T follicular helper cell (primary cell): Measurements from ENCODE around the gene TMEM176A.
A peak's percentile ranks its signal among the peaks of the same experiment; 100 is the strongest.
"Not testable (repeated sequence)": the region's sequence is repeated elsewhere in the genome, so short reads cannot be mapped to it uniquely, and the experiment has no call there.

Experiments used
- DNase-seq: peaks from one replicate; pipeline ENCODE4 v3.0.0-alpha.2; 2020; ENCODE audit warnings: low read depth
- total RNA-seq, 2 experiments: gene quantifications; one replicate each; lab custom pipeline; 2026; lab: John Stamatoyannopoulos, UW

The TMEM176A gene, protein sequence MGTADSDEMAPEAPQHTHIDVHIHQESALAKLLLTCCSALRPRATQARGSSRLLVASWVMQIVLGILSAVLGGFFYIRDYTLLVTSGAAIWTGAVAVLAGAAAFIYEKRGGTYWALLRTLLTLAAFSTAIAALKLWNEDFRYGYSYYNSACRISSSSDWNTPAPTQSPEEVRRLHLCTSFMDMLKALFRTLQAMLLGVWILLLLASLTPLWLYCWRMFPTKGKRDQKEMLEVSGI
- 0 to 0.30 reads per million in 2 experiments for total RNA-seq

GRCh38 chr7:150800581-150801241, at the start of gene TMEM176A:
Gene TMEM176A (plus strand): TSS chr7:150800769. CDS start chr7:150801551, 782 bp downstream.
- DNase-seq, result no peak

DNA sequence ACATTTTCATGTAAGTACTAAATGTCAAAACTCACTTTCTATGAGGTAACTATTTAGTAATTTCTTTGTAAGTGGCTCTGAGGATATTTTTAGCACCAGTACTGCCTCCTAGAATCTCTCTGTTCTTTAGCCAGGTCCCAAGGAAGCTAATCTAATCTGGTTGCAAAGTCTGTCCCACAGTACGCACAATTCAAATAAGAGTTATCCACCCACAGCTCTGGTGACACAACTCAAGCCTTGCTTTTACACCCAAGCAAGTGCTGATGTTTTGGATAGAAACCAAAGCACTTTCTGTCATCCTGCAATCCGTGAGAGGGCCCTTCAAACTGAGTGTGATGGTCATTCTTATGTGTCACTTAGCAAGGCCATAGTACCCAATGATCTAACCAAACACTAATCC, 48.9 kb upstream of the TMEM176A start:
- no peak for DNase-seq

- DNase-seq, result no peak
These were observed 47.3 kb upstream of the TMEM176A start for GRCh38 chr7:150753239-150753638.

GRCh38 chr7:150753826-150754603, 46.6 kb upstream of the TMEM176A start:
- no peak for DNase-seq

GRCh38 chr7:150754951-150755350, 45.6 kb upstream of the TMEM176A start:
- DNase-seq, result no peak

DNA sequence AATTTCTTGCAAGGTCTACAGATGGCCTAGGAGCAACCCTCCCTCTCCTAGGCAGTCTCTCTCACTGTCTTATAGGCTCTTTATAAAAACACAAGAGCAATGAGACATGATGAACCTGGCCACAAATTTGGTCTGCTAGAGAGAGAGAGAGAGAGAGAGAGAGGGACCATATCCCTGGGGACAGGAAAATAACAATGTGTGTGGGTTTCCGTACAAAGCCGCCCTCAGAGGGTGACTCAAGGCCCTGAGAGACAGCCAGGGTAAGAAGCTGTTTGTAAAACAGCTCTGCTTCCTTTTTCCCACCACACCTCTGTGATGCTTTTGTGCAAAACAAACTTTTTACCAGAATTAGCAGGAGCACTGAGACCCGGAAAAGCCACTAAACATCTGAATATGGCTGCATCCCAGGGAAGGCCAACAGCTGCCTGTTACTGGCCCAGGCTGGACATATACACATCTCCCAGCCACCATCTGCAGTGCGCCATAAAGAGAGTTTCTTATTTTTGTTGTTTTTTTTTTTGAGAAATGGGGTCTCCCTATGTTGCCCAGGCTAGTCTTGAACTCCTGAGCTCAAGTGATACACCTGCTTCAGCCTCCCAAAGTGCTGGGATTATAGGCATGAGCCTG, 45.0 kb upstream of the TMEM176A start:
- DNase-seq, result peak; percentile 64

DNA sequence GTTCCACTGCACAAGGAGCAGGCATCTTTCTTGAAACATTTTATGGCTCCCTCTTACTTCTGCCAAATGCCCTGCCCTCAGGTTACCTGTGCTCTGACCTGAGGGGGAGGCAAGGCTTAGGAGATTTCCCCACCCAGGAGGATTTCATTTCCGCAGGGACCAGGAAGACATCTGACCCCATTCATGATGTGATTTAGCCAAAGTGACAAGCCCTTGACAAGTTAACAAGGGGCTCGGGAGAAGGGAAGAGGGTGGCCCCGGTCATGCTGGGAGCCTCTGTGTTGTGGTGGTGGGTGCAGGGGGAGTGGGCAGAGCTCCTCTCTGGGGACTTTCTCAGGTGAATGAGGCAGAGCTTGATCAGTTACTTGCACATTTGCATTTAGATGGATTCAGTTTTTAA, 44.4 kb upstream of the TMEM176A start:
- DNase-seq, result no peak

GRCh38 chr7:150756858-150757257, 43.7 kb upstream of the TMEM176A start:
- no peak for DNase-seq

- no peak for DNase-seq
These were observed 41.1 kb upstream of the TMEM176A start for GRCh38 chr7:150759479-150759878.

DNA sequence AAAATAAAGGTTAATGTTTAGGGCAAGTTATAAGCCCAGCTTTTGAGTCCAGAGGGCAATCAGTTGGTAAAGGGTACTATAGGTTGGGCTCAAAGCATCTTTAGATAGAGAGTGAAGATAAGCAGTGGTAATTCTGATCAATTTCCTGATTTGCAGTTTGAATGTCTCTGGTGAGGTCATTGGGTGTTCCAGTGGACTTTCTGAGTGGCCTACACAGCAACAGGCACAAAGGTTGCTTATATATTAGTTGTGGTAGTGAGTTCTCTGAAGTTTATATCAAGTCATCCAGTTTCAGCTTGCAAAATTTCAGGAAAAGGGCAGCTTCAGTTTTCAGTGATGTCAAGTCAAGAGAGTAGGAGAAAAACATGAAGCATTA, 34.2 kb upstream of the TMEM176A start:
- DNase-seq, result no peak

GRCh38 chr7:150769768-150770167, 30.8 kb upstream of the TMEM176A start:
- no peak for DNase-seq

- not testable (repeated sequence) for DNase-seq
These were observed 26.4 kb upstream of the TMEM176A start for GRCh38 chr7:150774131-150774530.

DNA sequence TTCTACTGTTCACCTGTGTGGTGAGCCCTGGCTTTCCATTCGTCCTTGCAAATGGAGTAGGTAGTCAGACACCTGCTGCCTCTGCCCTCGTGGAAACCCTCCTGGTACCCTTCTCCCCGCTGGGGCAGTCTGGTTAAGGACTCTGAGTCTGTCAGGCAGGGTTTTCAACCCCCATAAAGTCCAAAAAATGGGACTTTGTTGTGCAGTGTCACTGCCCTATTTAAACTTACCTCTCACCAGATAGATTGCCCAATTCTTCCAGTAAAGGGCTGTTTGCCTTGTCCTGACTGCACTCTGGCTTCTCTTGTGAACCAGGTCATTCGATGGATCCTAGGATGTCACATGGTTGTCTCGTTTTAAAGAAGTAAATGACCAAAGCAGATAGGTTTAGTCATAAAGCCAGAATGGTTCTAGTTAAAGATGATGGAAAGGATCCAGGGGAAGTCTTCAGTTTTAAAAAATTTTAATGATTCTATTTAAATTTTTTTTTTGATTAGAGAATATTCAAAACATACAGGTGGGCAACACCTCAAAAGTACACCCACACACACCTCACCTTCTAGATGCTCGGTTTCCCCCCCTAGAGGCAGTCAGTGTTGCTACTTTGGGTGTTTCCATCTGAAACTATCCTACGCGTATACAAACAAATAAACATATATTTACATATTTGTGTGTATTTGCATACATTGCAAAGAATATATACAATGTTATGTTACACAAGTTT, 22.4 kb upstream of the TMEM176A start:
- DNase-seq, result no peak

DNA sequence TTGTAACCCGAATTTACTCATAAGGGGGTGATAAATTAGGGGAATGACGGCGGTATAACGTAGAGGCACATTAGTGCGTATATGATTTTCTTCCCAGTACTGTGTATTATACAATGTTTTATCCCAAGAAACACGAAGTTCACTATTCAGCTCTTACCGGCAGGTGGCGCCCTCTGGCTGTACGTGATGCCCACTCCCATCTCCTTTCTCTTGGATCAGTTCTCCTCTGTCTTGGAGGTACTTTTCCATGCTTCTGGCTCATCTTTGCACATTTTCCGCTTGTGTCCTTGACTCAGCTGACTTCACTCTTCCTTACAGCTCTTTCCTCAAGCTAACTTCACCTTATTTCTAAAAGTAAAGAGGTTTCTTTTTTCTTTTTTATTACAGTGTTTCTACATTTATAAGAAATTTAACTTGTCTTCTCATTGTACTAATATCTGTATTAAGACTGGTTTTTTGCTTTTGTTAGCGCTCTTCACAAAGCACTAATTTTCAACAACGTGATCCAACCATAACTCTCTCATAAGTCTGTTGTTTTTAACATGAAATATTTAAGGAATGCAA, 21.7 kb upstream of the TMEM176A start:
- DNase-seq, result peak; percentile 58

DNA sequence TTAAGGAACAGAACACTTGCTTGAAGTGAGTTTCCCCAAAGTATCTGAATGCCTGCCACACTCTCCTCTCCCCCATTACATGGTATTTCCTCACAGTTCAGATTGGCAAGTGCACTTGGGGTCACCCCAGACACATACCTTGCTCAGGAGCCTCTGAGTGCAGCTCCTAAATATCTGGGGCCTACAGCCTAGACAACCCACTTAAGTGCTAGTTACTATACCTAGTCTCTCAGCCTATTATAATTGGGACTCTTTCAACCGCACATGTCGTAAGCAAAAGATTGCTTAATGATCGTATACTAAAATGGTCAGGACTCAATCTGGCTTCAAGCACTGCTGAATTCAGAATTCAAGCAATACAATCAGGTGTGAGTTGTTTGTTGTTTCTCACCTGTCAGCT, 20.3 kb upstream of the TMEM176A start:
- no peak for DNase-seq

DNA sequence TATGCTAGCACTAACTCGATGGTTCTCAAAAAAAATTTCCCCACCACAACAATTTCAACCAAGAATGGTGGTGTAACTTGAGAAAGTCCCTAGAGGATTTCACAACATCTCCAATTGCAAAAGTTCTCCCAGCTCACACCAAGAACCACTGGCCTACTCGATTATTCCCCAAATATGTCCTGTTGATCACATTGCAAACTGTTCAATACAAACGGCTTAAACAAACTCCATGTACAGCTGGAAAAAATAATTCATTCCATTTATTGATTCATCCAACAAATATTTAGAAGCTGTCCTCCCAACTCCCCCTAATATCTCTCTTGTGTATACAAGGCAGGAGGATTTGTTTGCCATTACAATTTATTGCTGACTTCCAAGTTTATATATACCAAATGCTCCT, 19.5 kb upstream of the TMEM176A start:
- DNase-seq, result no peak

DNA sequence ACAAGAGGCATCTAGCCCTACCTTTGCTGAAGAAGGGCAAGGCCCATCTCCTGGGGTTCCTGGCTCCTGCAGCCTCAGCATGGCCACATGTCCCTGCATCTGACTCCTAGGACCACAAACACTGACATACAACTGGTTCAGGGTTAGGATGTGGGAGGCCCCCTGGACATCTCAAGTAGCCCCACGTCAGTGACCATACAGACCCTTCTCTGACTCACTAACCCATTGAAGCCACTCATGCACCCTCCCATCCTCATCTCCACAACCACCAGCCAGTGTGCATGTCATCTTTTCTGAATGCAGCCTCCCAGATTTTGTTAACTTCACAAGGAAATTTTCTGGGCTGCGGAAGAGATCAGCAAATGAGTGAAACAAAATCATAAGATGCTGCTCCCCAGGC, 18.6 kb upstream of the TMEM176A start:
- no peak for DNase-seq

GRCh38 chr7:150784120-150784736, 16.3 kb upstream of the TMEM176A start:
- DNase-seq, result no peak

DNA sequence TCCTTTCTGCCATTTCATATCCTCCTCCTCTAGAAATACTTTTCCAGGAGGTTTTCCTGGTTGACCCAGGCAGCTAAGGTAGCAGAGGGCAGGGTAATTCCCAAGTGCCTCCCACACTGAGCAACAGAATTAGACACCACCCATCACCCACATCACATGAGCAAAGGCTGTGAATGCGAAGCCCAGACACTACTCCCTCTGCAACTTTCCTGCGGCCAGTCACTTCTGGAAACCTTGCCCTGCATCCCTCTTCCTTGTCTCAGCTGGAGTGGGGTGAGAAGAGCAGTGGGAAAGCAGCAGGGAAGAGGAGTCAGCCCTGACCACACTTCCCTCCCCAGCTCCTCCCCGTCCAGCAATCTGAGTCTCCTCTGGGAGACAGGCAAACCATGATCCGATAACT, 15.6 kb upstream of the TMEM176A start:
- DNase-seq, result no peak

DNA sequence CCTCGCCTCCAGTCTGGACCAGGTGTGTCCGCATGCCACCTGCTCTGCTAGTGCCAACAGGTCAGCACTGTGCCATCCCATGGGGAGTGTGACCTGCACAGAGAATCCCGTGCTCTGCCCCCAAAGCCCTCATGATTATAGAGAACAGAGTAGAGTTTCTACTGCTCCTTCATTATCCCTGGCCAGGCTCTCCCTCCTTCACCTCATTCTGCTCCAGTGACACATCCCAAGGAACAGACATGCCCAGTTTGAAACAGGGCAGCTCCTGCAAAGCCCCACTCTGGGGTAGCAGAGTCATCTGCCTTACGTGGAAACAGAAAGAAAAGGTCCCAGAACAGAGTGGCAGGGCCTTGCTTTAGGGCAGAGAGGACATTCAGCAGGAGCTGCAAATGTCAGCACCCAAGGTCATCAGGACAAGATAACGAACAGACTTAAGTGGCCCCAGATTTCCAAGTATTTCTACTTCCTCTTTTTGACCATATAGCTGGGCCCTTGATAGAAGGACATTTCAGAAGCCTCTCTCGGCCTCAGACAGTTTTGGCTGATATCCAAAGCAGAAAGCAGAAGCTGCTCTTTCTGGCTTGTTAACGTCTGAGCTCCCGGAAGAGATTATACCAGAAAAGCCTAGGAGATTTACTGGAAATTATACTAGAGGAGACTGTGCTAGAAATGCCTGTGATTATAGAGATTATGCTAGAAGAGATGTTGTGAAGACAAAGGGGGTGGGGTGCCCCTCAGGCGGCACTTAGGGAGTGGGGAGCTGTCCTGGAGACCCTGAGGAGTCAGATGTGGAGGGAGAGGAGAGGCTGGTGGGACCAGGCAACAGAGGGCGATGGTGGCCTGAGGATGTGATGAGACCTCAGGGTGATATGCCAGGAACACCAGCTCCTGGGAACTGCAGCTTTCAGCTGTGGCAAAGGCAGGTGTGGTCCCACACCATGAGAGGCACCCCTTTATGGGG, 13.0 kb upstream of the TMEM176A start:
- DNase-seq, result no peak
